Middle frontal gyrus (tissue), 1 donor: ENCODE measurements around the gene CNTROB.
"Not testable (repeated sequence)": the region's sequence is repeated elsewhere in the genome, so short reads cannot be mapped to it uniquely, and the experiment has no call there.

ENCODE experiments used
- DNase-seq: peaks from one replicate; pipeline ENCODE4 v3.0.0-alpha.2; 2015; ENCODE audit warnings: low spot score; ENCODE audit errors: extremely low spot score

CNTROB gene

GRCh38 chr17:7944326-7944725, 12.3 kb downstream of the CNTROB start:
- no peak for DNase-seq

GRCh38 chr17:7945651-7946050, 13.6 kb downstream of the CNTROB start:
- DNase-seq, result no peak

- DNase-seq, result no peak
Measured at GRCh38 chr17:7946441-7946840, 14.4 kb downstream of the CNTROB start.

GRCh38 chr17:7947651-7948050, 15.6 kb downstream of the CNTROB start:
- no peak for DNase-seq

GRCh38 chr17:7950578-7950977, 18.6 kb downstream of the CNTROB start:
- DNase-seq, result no peak

GRCh38 chr17:7951143-7951792, 19.3 kb downstream of the CNTROB start:
- no peak for DNase-seq

GRCh38 chr17:7953266-7953665, 21.3 kb downstream of the CNTROB start:
- DNase-seq, result not testable (repeated sequence)

GRCh38 chr17:7955414-7956227, 23.6 kb downstream of the CNTROB start:
- no peak for DNase-seq

- DNase-seq, result no peak
Measured at GRCh38 chr17:7956228-7956965, 24.4 kb downstream of the CNTROB start.

GRCh38 chr17:7959503-7960253, 27.7 kb downstream of the CNTROB start:
- DNase-seq, result no peak

- DNase-seq, result no peak
Measured at GRCh38 chr17:7961421-7961820, 29.4 kb downstream of the CNTROB start.

GRCh38 chr17:7967751-7968150, 35.7 kb downstream of the CNTROB start:
- no peak for DNase-seq

- no peak for DNase-seq
Measured at GRCh38 chr17:7969433-7969832, 37.4 kb downstream of the CNTROB start.

- DNase-seq, result no peak
Measured at GRCh38 chr17:7971651-7972050, 39.6 kb downstream of the CNTROB start.

- DNase-seq, result no peak
Measured at GRCh38 chr17:7972131-7972785, 40.3 kb downstream of the CNTROB start.

GRCh38 chr17:7974638-7975131, 42.7 kb downstream of the CNTROB start:
- no peak for DNase-seq

- DNase-seq, result no peak
Measured at GRCh38 chr17:7977039-7977438, 45.0 kb downstream of the CNTROB start.

- no peak for DNase-seq
Measured at GRCh38 chr17:7977805-7978204, 45.8 kb downstream of the CNTROB start.

GRCh38 chr17:7982173-7982572, 50.2 kb downstream of the CNTROB start:
- no peak for DNase-seq

GRCh38 chr17:7982666-7983065, 50.7 kb downstream of the CNTROB start:
- no peak for DNase-seq

- no peak for DNase-seq
Measured at GRCh38 chr17:7984904-7985303, 52.9 kb downstream of the CNTROB start.
